Measurements from ENCODE around the gene PRAMEF1.

The PRAMEF1 gene

DNA sequence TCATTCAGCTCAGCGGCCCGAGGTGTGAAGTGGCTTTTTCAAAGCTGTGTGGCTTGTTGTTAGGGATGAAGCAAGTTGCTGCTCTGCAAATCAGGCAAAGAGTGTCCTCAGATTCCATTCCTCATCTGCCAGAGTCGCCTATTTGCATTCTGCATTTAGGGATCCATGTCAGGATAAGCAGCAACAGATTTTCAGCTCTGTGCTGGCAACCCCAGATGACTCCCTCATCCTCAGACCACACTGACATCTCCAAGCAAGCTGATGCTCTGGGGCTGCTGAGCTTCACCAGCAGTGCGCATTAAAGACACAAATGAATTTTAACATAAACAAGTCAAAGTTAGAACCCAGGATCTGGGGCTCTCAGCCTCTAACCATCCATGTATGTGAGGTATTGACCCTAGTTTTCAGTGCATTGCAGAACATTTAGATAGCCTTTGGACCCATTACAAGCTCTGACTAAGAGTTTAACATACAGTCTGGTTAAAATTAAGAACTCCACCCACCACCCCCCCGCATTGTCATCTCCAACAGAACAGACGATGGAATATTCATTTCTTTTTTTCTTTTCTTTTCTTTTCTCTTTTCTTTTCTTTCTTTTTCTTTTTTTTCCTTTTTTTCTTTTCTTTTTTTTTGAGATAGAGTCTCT lies 34.3 kb upstream of the PRAMEF1 start:
- no peak for DNase-seq (ENCODE audit: low read depth in 1 of 2, low spot score in 1 of 2)
- Histone ChIP-seq H3K27me3 (ENCODE audit: insufficient read depth, poor library complexity, severe bottlenecking) (no peaks in the 10 kb centered on the region), H3K27ac (replicated peaks) (no peak overlapping the region), H3K4me3 (replicated peaks; ENCODE audit: insufficient read depth, low read length) (no peak overlapping the region)
- TF ChIP-seq GABPA (IDR thresholded peaks at IDR 0.05; ENCODE audit: low read depth) (no peak), POLR2AphosphoS5 (IDR thresholded peaks at IDR 0.05; ENCODE audit: low read depth) (no peak), SPI1 (IDR thresholded peaks at IDR 0.05; ENCODE audit: borderline replicate concordance, low read depth) (no peak)
- TF ChIP-seq, protein P1, sequence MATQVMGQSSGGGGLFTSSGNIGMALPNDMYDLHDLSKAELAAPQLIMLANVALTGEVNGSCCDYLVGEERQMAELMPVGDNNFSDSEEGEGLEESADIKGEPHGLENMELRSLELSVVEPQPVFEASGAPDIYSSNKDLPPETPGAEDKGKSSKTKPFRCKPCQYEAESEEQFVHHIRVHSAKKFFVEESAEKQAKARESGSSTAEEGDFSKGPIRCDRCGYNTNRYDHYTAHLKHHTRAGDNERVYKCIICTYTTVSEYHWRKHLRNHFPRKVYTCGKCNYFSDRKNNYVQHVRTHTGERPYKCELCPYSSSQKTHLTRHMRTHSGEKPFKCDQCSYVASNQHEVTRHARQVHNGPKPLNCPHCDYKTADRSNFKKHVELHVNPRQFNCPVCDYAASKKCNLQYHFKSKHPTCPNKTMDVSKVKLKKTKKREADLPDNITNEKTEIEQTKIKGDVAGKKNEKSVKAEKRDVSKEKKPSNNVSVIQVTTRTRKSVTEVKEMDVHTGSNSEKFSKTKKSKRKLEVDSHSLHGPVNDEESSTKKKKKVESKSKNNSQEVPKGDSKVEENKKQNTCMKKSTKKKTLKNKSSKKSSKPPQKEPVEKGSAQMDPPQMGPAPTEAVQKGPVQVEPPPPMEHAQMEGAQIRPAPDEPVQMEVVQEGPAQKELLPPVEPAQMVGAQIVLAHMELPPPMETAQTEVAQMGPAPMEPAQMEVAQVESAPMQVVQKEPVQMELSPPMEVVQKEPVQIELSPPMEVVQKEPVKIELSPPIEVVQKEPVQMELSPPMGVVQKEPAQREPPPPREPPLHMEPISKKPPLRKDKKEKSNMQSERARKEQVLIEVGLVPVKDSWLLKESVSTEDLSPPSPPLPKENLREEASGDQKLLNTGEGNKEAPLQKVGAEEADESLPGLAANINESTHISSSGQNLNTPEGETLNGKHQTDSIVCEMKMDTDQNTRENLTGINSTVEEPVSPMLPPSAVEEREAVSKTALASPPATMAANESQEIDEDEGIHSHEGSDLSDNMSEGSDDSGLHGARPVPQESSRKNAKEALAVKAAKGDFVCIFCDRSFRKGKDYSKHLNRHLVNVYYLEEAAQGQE (IDR thresholded peaks at IDR 0.05; ENCODE audit: insufficient replicate concordance, low read depth) = no peak
- TF ChIP-seq, protein P2, sequence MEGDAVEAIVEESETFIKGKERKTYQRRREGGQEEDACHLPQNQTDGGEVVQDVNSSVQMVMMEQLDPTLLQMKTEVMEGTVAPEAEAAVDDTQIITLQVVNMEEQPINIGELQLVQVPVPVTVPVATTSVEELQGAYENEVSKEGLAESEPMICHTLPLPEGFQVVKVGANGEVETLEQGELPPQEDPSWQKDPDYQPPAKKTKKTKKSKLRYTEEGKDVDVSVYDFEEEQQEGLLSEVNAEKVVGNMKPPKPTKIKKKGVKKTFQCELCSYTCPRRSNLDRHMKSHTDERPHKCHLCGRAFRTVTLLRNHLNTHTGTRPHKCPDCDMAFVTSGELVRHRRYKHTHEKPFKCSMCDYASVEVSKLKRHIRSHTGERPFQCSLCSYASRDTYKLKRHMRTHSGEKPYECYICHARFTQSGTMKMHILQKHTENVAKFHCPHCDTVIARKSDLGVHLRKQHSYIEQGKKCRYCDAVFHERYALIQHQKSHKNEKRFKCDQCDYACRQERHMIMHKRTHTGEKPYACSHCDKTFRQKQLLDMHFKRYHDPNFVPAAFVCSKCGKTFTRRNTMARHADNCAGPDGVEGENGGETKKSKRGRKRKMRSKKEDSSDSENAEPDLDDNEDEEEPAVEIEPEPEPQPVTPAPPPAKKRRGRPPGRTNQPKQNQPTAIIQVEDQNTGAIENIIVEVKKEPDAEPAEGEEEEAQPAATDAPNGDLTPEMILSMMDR (IDR thresholded peaks at IDR 0.05; ENCODE audit: insufficient read depth, low read length) = no peak

DNA sequence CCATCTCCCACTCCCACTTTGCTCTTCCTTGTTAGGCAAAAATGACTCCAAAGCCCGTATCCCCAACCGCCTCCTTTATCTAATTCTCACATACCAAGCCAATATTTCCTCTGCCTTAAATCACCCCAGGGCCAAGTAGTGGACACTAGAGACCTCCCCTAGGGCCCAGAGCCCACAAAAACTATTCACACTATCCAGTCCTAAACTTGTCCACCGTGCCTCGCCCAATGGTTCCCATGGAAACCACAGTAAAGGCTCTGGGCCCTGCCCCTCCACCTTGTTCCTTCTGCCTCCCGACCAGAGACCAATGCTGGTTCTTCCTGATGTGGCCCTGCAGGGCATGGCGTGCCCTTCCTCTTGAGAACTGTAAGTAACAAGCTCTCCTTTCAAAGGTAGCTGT lies 33.4 kb upstream of the PRAMEF1 start:
- Histone ChIP-seq H3K27me3 (ENCODE audit: insufficient read depth, poor library complexity, severe bottlenecking) (no peaks in the 10 kb centered on the region), H3K4me3 (replicated peaks; ENCODE audit: insufficient read depth, low read length) (no peak overlapping the region), H3K27ac (replicated peaks) (no peak overlapping the region)
- no peak for DNase-seq (ENCODE audit: low read depth in 1 of 2, low spot score in 1 of 2)
- TF ChIP-seq POLR2AphosphoS5 (IDR thresholded peaks at IDR 0.05; ENCODE audit: low read depth) = no peak
- TF ChIP-seq, protein P2 (IDR thresholded peaks at IDR 0.05; ENCODE audit: insufficient read depth, low read length) = no peak
- TF ChIP-seq, protein P1 (IDR thresholded peaks at IDR 0.05; ENCODE audit: insufficient replicate concordance, low read depth) = no peak
- TF ChIP-seq GABPA (IDR thresholded peaks at IDR 0.05; ENCODE audit: low read depth) = no peak
- no peak for TF ChIP-seq SPI1 (IDR thresholded peaks at IDR 0.05; ENCODE audit: borderline replicate concordance, low read depth)

DNA sequence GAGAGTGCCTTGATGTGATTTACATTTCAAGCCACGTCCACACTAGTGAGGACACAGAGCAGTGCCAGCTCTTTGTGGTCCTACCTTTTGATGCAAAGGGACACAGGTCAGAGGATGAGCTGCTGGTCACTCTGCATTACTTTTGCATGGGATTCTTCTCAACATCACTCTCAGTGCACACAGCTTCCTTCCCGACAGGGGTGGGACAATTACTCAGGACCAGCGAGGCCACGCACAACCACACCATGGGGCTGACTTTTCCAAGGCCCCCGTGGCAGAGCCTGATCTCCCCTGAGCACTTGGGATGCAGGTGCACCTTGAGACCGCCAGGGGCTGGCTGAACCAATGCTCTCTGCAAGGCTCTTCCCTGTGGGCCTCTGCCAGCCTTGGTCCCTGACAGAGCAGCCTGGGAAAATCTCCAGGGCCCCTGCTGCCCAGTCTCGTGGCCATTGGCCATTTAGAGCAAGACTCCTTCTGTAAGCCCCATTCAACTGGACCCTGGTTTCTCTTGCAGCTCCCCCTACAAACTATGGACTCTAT lies 30.9 kb upstream of the PRAMEF1 start:
- DNase-seq (ENCODE audit: low read depth in 1 of 2, low spot score in 1 of 2) = no peak
- H3K27ac ChIP-seq (replicated peaks) = no peak overlapping the region
- no peak for TF ChIP-seq SPI1 (IDR thresholded peaks at IDR 0.05; ENCODE audit: borderline replicate concordance, low read depth)
- TF ChIP-seq, protein P2 (IDR thresholded peaks at IDR 0.05; ENCODE audit: insufficient read depth, low read length) = no peak
- TF ChIP-seq, protein P1 (IDR thresholded peaks at IDR 0.05; ENCODE audit: insufficient replicate concordance, low read depth) = no peak
- TF ChIP-seq GABPA (IDR thresholded peaks at IDR 0.05; ENCODE audit: low read depth) = no peak
- TF ChIP-seq POLR2AphosphoS5 (IDR thresholded peaks at IDR 0.05; ENCODE audit: low read depth) = no peak
- H3K4me3 ChIP-seq (replicated peaks; ENCODE audit: insufficient read depth, low read length) = no peak overlapping the region
- no peaks in the 10 kb centered on the region for H3K27me3 ChIP-seq (ENCODE audit: insufficient read depth, poor library complexity, severe bottlenecking)

All from HL-60 (cell line).